Testis (tissue), 3 donors: ENCODE results near the gene TTC7B. TPM values are rescaled to one million over a fixed set of nuclear protein-coding genes. Genes with fewer than 3 reads are reported as not detected.
A peak's percentile ranks its signal among the peaks of the same experiment; 100 is the strongest.

ENCODE experiments used
- DNase-seq: peaks from one replicate; pipeline ENCODE4 v3.0.0-alpha.2; 2019
- H3K27ac ChIP-seq, 2 donors: fragments of 200-600 bp; sonication (generic); one replicate each; pipeline ENCODE4 v1.5.1; 2019
- H3K27me3 ChIP-seq: fragments of 200-600 bp; sonication (generic); one replicate; pipeline ENCODE4 v1.5.1; 2019
- H3K36me3 ChIP-seq: fragments of 200-600 bp; sonication (generic); one replicate; pipeline ENCODE4 v1.5.1; 2017; ENCODE audit warnings: low read depth; ENCODE audit errors: missing control alignments
- H3K4me1 ChIP-seq: fragments of 200-600 bp; sonication (generic); one replicate; pipeline ENCODE4 v1.5.1; 2019
- H3K4me3 ChIP-seq, 2 donors: fragments of 200-600 bp; sonication (generic); one replicate each; pipeline ENCODE4 v1.5.1; 2017 to 2019
- H3K9me3 ChIP-seq: fragments of 200-600 bp; sonication (generic); one replicate; pipeline ENCODE4 v1.5.1; 2017
- POLR2A ChIP-seq: fragments of 450-650 bp; IDR thresholded peaks from one replicate; pipeline ENCODE4 v1.6.1; 2017; ENCODE audit warnings: antibody characterized with exemption, mild to moderate bottlenecking, moderate library complexity
- WGBS, 2 donors: methylation state at CpG; one replicate each; pipeline ENCODE4 v1.1.5; 2018; 5-methylcytosine and 5-hydroxymethylcytosine counted together
- intact Hi-C: fragments of 100-400 bp; cut with DNase I; formaldehyde crosslinking; loops from one replicate; pipeline ENCODE4 v1.15.1; 2023; ENCODE audit warnings: low total_unique reads
- polyA plus RNA-seq: library from polyadenylated mRNA; stranded (reverse); fragments of 350-450 nt; fragmentation: Illumina TruSeq; extraction: RNeasy Lipid Tissue Mini Kit (QIAGEN cat#74804); gene quantifications from one replicate; pipeline ENCODE4 v1.2.3, GENCODE V29; 2014; ENCODE audit warnings: low read depth, low replicate concordance; ENCODE audit not compliant: insufficient read depth
- total RNA-seq, 2 donors: library from RNA; depleted of rRNA; stranded (reverse); fragments of >200 nt; gene quantifications; one replicate each; pipeline ENCODE4 v1.2.3, GENCODE V29; 2016
- TF ChIP-seq, protein P1 (sequence below), 3 experiments: fragments of 450-650 bp in 2 of 3; fragments of 200-600 bp in 1 of 3; sonication (generic) in 1 of 3; IDR thresholded peaks; one replicate each; pipeline ENCODE4 v1.5.1; 2016 to 2019; ENCODE audit warnings: antibody characterized with exemption in 3 of 3, mild to moderate bottlenecking in 2 of 3, moderate library complexity in 1 of 3

The TTC7B gene
- total and polyA plus RNA-seq, 3 donors from 2014 or later: 11.3 to 17.0 (median 12.1) TPM

DNA sequence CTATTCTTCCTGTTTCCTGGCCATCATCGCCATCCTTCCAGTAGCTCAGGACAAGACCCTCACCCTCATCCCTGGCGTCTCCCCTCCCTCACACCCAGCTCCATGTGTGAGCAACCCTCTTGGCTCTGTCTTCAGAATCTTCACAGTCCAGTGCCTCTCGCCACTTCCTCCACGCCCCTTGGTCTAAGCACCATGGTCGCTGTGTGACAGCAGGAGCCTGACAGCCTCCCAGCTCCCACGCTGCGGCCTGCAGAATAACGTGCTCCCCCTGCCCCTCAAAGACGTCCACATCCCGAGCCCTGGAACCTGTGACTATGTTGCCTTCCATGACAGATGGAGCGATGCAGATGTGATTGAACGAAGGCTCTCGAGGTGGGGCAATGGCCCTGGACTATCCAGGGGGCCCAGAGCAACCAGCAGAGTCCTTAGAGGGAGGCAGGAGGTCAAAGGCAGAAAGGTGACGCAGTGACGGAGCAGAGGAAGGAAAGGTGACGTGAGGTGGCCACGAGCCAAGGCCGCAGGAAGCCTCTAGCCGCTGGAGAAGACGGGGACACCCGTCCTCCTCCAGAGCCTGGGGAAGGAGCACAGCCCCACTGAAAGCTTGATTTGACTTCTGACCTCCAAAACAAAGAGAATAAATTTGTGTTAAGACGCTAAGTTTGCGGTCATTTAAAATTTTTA, 279.6 kb downstream of the TTC7B start:
- intact Hi-C loops: no loop called here
- TF ChIP-seq, protein P1, sequence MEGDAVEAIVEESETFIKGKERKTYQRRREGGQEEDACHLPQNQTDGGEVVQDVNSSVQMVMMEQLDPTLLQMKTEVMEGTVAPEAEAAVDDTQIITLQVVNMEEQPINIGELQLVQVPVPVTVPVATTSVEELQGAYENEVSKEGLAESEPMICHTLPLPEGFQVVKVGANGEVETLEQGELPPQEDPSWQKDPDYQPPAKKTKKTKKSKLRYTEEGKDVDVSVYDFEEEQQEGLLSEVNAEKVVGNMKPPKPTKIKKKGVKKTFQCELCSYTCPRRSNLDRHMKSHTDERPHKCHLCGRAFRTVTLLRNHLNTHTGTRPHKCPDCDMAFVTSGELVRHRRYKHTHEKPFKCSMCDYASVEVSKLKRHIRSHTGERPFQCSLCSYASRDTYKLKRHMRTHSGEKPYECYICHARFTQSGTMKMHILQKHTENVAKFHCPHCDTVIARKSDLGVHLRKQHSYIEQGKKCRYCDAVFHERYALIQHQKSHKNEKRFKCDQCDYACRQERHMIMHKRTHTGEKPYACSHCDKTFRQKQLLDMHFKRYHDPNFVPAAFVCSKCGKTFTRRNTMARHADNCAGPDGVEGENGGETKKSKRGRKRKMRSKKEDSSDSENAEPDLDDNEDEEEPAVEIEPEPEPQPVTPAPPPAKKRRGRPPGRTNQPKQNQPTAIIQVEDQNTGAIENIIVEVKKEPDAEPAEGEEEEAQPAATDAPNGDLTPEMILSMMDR (IDR thresholded peaks at IDR 0.05): no peak
- TF ChIP-seq POLR2A: no peak
- Histone ChIP-seq H3K27me3 (no peaks in the 10 kb centered on the region), H3K27ac (peak overlapping the region; percentile 51 to 67), H3K9me3 (no peaks in the 10 kb centered on the region), H3K4me1 (peaks cover 45% of the 10 kb centered on the region), H3K36me3 (no peaks in the 10 kb centered on the region), H3K4me3 (no peak overlapping the region)
- peak; percentile 57 for DNase-seq
- WGBS, 2 donors: 52 to 76% methylated on average over 23 of the region's 23 CpGs

DNA sequence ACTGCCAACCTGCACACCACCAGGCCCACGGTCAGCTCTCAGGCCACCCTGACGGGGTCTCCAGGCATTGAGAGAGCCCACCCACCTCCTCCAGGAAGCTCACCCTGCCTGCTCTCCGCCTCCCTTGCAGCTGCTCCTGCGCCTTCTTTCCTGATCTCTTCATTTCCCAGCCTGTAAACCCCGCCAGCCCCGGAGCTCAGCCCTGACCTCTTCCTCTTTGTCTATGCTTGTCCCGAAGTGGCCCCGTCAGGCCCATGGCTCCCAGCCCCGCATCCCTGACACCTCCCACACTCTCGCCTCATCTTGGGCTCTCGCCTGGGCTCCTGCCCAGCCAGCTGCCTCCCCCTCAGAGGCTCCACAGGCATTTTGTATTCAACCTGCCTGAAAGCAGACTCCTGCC, 280.1 kb downstream of the TTC7B start:
- H3K4me3 ChIP-seq: peak overlapping the region in 1 of 2 donors; percentile 13
- DNase-seq: peak; percentile 91
- H3K27ac ChIP-seq: peak overlapping the region; percentile 51 to 67
- WGBS, 2 donors: 18 to 31% methylated on average over 7 to 11 of the region's 11 CpGs
- no peaks in the 10 kb centered on the region for H3K9me3 ChIP-seq
- no peaks in the 10 kb centered on the region for H3K36me3 ChIP-seq
- H3K27me3 ChIP-seq: no peaks in the 10 kb centered on the region
- intact Hi-C loops: no loop called here
- peaks cover 45% of the 10 kb centered on the region for H3K4me1 ChIP-seq
- no peak for TF ChIP-seq POLR2A
- TF ChIP-seq, protein P1 (IDR thresholded peaks at IDR 0.05): no peak

DNA sequence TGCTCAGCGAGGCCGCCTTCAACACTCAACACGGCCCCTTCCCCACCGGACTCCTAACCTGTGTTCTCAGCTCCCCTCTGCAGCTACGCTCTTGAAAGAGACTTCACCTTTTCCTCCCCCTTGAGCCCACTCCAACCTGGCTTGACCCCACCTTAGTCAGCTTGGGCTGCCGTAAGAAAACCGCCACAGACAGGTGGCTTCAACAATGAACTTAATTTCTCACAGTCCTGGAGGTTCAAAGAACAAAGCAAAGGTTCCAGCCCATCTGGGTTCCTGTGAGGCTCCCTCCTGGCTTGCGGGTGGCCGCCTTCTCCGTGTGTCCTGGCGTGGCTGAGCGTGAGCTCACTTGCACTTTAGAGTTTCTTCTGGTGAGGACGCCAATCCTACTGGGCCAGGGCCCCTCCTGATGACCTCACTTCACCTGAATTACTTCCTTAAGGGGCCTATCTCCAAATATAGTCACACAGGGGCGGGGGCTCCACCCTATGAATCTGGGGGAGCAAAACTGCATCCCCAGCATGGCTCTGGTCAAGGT, 280.6 kb downstream of the TTC7B start:
- Histone ChIP-seq H3K9me3 (no peaks in the 10 kb centered on the region), H3K27ac (peak overlapping the region; percentile 51 to 67), H3K4me3 (peak overlapping the region in 1 of 2 donors; percentile 13), H3K27me3 (no peaks in the 10 kb centered on the region), H3K4me1 (peaks cover 45% of the 10 kb centered on the region), H3K36me3 (no peaks in the 10 kb centered on the region)
- intact Hi-C loops: no loop called here
- no peak for TF ChIP-seq POLR2A
- TF ChIP-seq, protein P1 (IDR thresholded peaks at IDR 0.05): no peak
- 80 to 86% methylated on average over 14 of the region's 14 CpGs for WGBS, 2 donors
- DNase-seq: no peak

DNA sequence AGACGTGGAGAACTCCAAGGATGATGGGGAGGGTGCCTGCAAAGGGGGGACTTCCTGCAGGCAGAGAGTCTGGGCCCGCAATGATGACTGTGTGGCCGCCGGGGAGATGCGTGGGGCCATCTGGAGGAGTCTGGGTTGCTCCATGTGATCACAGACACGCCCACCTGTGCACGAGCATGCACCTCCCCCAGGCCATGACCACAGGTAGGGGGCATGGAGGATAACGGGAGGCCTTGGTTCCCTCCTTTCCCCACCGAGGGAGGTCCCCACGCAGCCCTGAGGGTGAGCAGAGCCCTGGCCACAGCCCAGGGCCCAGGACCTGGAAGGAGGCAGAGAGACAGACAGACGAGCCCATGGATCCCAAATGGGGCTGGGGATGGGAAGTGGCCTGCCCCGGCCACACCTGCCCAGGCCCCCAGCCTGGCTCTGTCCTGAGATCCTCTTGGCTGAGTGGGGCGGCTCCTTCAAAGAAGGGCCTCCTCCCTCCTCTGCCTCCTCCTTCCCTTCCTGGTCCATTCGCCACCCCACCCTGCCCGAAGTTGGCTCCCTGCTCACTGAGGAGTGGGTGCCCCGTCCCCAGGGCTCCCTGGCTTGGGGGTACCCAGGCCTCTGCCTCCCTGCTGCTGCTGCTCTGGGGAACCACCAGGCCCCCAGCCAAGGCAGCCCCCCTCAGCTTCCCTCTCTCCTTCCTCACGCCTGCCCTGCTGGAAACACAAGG, 281.2 kb downstream of the TTC7B start:
- Histone ChIP-seq H3K9me3 (no peaks in the 10 kb centered on the region), H3K27ac (peak overlapping the region; percentile 51 to 67)
- TF ChIP-seq POLR2A: no peak
- TF ChIP-seq, protein P1 (IDR thresholded peaks at IDR 0.05): no peak

More for the DNA sequence above, 281.2 kb downstream of the TTC7B start:
- peaks cover 45% of the 10 kb centered on the region for H3K4me1 ChIP-seq
- WGBS, 2 donors: 67 to 75% methylated on average over 12 to 16 of the region's 17 CpGs
- H3K36me3 ChIP-seq: no peaks in the 10 kb centered on the region
- H3K27me3 ChIP-seq: no peaks in the 10 kb centered on the region
- peak overlapping the region in 1 of 2 donors; percentile 13 for H3K4me3 ChIP-seq
- peak; percentile 77 for DNase-seq
- intact Hi-C loops: no loop called here
